Measurements from ENCODE around the gene CAPN10. TPM values are rescaled to one million over a fixed set of nuclear protein-coding genes. Genes with fewer than 3 reads are reported as not detected.

Gene CAPN10
- polyA plus RNA-seq, 4 donors: 20.5 to 41.1 (median 20.8) TPM

DNA sequence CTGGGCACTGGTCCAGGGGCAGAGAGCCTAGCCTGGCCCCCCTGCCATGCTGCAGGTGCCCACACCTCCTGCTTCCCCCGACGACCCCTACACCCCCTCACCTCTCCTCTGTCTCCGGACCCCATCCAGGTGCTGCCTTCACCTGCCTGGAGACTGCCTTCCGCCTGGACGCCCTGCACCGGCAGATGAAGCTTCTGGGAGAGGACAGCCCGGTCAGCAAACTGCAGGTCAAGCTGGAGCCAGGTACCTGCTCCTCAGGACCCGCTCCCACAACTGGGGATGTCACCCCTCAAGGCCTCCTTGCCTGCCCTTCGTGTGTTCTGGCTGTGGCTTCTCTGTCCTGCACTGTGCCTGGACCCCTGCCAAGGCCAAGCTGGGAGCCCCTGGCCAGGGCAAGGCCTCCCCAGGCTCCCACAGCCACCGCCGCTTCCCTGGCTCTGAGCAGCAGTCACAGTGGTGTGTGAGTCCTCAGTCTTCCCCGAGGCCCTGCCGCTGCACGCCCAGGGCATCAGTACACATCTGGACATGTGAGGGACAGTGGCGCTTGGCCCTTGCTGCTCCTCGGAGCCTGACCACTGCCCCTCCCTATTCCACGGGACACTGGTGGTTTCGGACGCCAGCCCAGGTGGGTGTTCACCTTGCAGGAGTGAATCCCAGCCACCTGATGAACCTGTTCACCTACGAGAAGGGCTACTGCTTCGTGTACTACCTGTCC lies 12.0 kb upstream of the CAPN10 start:
- no peak for DNase-seq (ENCODE audit: low read depth in 4 of 4, low spot score in 3 of 4)

DNA sequence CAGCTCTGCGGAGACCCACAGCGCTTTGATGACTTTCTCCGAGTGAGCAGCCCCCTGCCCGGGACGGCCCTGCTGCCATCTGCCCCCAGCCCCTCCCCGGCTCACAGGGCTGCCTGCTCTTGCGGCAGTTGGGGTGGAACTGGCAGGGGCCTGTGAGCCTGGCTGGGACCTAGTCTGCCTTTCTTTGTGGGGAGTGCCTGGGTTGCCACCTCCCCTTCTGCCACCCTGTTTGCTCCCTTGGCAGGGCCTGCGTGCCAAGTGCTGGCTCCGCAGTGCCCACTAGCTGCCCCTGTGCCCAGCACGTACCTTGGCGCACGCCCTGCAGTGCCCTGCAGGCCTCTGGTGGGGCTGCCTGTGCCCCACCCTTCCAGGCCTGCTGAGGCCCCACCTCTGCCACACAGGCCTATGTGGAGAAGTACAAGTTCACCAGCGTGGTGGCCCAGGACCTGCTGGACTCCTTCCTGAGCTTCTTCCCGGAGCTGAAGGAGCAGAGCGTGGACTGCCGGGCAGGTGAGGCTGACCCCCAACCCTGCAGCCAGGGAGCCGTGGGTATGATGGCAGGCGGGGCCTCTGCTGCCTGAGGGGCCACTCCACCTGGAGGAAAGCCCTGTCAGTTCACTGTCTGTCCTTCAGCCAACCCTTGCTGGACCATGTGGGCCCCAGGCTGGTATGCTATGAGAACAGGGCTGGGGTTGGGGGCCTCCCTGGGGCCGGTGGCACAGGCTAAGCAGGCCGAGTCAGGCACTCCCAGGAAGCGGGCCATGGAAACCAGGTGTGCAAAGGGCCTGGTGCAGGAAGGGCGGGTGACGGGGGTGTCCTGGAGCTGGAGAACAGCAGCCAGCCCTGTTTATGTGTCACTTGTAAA lies 11.2 kb upstream of the CAPN10 start:
- no peak for DNase-seq (ENCODE audit: low read depth in 4 of 4, low spot score in 3 of 4)

DNA sequence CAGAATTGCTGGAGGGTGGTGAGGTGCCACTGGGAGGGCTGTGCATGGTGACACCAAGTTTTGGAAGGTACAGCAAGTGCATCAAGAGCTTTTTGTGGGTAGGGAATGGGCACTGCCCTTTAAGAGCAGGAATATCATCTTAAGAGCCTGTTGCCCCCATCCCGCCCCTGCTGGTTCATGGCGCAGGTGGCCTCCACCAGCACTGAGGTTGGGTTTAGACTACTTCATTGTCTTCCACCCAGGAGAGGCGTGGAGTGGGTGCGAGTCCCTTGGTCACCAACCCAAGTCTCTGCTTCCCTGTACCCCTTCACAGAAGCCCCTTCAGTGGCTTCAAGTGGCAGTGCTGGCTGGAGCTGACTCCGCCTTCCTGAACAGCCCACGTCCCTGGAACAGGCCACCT lies 10.5 kb upstream of the CAPN10 start:
- no peak for DNase-seq (ENCODE audit: low read depth in 4 of 4, low spot score in 3 of 4)

DNA sequence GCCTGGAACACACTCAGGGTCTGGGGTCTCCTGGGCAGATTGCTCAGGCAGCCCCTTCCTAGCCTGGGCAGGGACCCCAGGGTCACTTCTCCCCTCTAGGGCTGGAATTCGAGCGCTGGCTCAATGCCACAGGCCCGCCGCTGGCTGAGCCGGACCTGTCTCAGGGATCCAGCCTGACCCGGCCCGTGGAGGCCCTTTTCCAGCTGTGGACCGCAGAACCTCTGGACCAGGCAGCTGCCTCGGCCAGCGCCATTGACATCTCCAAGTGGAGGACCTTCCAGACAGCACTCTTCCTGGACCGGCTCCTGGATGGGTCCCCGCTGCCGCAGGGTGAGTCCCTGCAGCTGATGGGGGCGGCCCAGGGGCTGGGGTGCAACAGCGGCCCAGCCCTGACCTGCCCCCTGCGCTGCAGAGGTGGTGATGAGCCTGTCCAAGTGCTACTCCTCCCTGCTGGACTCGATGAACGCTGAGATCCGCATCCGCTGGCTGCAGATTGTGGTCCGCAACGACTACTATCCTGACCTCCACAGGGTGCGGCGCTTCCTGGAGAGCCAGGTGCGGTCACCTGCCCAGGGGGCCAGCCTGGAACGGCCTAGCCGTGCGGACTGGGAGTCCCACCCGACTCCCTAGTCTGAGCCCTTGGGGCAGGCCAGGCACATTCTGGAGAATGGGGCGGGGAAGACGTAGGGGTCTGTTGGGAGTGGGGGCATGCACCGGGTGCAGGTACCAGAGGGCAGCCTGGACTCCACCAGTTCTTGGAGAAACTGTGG lies 9.9 kb upstream of the CAPN10 start:
- no peak for DNase-seq (ENCODE audit: low read depth in 4 of 4, low spot score in 3 of 4)

DNA sequence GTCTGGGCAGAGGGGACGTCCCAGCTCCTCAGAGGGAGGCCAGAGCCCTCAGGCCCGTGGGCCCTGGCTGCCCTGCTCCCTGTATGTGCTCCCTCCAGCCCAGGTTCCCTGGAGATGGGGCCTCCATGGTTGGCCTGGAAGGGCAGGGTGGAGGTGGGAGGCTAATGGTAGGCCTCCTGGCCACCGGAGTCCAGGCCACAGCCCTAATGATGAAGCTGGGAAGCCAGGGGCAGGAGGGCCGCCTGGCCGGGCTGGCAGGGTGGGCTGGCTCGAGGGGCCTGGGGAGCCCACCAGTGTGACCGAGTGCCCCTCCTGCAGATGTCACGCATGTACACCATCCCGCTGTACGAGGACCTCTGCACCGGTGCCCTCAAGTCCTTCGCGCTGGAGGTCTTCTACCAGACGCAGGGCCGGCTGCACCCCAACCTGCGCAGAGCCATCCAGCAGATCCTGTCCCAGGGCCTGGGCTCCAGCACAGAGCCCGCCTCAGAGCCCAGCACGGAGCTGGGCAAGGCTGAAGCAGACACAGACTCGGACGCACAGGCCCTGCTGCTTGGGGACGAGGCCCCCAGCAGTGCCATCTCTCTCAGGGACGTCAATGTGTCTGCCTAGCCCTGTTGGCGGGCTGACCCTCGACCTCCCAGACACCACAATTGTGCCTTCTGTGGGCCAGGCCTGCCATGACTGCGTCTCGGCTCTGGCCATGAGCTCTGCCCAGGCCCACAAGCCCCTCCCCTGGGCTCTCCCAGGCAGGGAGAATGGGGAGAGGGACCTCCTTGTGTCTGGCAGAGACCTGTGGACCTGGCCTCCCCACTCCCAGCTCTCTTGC lies 9.0 kb upstream of the CAPN10 start:
- no peak for DNase-seq (ENCODE audit: low read depth in 4 of 4, low spot score in 3 of 4)

DNA sequence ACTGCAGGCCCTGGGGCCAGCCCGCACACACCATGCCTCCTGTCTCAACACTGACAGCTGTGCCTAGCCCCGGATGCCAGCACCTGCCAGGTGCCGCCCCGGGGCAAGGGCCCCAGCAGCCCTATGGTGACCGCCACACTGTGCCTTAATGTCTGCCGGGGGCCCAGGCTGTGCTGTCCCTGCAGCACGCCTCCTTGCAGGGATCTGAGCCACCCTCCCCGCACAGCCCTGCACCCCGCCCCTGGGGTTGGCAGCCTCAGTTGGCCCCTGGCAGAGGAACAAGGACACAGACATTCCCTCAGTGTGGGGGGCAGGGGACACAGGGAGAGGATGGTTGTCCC lies 8.5 kb upstream of the CAPN10 start:
- no peak for DNase-seq (ENCODE audit: low read depth in 4 of 4, low spot score in 3 of 4)

DNA sequence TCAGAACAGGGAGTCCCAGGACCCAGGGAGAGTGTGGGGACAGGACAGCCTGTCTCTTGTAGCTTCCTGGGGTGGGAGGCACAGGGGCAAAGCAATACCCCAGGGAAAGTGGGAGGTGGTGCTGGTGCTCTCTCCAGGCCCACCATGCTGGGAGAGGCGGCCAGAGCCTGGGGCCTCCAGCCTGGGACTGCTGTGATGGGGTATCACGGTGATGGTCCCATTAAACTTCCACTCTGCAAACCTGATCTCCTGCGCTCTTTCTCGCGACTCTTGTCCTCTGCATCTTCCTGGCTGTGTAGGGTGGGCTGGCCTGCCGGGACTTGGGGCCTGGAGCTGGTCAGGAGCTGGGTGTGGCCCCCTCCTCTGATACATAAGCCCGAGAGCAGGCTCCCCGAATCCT lies 8.0 kb upstream of the CAPN10 start:
- no peak for DNase-seq (ENCODE audit: low read depth in 4 of 4, low spot score in 3 of 4)

DNA sequence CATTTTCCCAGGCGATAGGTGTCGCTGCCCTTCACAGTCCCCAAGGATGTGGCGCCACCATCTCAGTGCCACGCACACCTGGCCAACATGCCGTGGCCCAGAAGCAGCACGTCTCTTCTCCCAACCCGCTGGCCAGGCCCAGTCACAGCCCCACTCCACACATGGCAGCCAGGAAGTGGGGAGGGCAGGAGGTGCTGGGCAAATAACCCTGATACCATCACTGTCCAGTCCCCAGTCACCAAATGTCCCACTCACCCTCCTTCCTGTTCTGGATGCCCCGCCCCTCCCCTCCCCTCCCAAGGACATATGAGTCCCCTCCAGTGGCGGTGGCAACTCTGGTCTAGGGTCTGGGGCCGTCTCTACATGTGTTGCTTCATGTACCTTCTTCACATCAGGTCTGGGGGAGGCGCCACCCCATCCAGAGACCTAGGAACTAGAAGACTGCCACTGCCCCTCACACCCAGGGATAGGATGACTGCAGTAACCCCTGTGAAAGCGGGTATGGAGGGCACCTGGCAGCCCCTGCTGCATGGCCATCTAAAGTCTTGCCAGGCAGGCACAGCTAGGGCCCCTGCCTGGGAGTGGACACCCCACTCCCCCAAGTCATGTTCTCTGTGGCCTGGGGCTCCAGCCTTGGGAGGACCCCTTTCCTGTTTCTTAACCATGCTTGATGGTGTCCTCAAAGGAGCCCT lies 7.3 kb upstream of the CAPN10 start:
- DNase-seq (ENCODE audit: low read depth in 4 of 4, low spot score in 3 of 4): no peak

DNA sequence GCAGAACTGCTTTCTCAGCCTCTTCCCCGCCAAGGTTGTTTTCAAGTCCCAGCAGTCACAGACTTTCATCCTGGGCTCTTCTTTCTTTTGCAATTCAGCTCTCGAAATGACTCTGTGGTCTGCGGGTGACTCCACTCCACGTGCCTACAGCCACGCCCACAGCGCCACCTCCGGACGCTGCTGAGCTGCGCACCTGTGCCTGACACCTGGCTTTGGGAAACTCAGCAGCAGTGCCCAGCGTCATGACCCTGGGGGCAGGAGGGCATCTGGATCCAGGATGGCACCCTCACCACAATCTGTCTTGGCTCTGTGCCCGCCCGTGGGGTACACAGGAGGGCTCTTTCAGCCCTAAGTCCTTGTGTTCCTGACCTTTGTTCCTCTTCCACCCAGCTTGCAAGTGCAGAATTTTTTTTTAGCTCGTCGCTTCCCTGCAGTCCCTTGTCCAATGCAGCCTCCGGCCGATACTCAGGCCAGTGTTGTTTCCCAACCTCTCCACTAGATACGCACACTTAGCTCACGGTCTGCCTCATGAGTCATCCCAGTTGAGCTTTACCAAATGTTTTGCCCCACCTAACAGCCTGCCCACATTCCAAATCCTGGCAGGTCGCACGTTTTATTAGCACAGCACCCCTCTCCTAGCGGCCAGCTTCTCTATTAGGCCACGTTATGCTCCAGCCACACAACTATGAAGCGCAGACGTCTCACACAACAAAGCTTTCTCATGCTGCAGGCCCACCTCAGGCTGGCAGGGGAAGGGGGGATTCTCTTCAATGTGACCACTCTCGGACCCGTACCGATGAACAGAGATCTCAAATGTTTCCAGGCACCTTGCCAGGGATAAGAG lies 6.5 kb upstream of the CAPN10 start:
- DNase-seq (ENCODE audit: low read depth in 4 of 4, low spot score in 3 of 4): no peak

DNA sequence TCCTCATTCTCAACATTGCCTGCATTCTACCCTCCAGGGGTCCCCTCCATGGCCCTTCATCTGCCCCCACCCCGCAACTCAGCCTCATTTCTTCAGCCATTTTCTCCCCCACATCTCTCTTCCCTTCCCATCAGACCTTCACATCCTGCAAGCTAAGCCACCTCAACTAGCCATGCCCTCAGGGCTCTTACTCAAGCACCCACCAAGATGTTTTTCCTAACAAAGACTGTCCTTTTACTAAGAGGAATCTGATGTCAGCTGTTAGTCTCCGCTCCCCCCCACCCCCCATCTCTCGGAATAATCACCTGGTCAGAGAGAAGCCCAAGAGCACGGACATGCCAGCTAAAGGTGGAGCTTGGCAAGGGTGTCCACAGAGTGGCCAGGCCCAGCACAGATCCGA lies 4.7 kb upstream of the CAPN10 start:
- DNase-seq (ENCODE audit: low read depth in 4 of 4, low spot score in 3 of 4): no peak

DNA sequence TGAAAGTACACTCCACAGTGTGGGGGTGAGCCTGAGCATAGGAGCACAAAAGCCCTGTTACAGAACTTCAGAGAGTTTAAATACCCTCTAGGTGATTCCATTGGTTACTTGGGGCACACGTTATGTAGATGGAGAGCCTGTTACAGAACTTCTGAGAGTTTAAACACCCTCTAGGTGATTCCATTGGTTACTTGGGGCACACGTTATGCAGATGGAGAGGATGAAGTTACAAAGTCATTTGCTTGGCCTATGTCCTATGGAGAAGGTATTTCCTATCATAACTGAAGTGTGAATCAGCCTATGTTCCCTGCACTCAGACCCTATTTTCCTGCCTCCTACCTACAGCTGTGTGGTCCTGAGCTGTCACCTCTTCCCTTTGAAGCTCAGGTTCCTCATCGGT lies 3.8 kb upstream of the CAPN10 start:
- DNase-seq (ENCODE audit: low read depth in 4 of 4, low spot score in 3 of 4): no peak

DNA sequence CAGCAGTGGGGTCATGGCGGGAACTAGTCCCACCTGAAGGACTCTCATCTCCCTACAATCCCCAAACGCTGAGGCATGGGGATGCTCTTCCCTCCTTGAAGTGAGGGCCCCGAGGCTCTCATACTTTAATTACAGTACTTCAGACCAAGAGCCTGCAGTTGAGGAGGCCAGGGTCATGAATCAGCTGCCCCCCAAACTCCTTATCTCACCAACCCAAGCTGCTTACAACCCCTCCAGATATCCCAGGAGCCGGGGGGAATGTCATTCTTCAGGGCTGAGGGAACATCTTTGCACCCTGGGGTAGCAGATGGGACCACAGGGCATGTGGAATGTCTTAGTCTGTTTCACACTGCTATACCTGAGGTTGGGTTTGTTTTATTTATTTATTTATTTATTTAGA lies 2.8 kb upstream of the CAPN10 start:
- DNase-seq (ENCODE audit: low read depth in 4 of 4, low spot score in 3 of 4): no peak

DNA sequence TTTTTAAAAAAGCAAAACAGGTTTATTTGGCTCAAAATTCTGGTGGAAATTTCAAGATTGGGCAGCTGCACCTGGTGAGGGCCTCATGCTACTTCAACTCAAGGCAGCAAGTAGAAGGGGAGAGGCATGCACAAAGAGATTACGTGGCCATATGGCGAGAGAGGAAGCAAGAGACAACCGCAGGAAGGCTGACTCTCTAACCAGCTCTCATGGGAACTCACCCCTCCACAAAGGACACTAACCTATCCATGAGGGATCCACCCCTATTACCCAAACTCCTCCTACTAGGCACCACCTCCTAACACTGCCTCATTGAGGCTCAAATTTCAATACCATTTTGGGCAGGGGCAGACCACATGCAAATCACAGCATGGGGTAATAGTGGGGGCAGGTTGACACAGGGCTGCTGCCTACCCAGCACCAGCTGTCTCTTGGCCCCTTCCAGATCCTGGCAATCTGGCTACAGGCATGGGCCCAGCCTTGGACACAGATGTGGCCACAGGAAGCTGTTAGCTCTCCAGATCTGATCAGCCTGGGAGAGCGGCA lies 2.0 kb upstream of the CAPN10 start:
- DNase-seq (ENCODE audit: low read depth in 4 of 4, low spot score in 3 of 4): no peak

DNA sequence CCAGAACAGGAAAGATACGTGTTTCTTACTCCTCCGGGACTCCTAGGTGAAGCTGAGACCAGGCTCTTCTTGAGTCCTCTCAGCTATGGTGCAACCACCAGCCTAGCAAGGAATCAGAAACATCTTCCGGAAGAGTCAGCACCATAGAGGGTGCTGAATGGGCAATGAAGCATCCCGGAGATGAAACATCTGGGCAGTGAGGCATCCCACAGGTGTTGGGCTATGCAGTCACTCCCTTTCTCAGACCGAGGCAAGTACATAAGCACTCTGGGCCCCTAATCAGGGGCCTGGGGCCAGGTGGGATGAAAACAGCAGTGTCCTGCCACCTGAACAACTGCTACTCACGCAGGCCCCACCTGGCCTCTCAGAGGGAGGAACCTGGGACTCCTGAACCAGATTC lies 1.4 kb upstream of the CAPN10 start:
- DNase-seq (ENCODE audit: low read depth in 4 of 4, low spot score in 3 of 4): no peak

DNA sequence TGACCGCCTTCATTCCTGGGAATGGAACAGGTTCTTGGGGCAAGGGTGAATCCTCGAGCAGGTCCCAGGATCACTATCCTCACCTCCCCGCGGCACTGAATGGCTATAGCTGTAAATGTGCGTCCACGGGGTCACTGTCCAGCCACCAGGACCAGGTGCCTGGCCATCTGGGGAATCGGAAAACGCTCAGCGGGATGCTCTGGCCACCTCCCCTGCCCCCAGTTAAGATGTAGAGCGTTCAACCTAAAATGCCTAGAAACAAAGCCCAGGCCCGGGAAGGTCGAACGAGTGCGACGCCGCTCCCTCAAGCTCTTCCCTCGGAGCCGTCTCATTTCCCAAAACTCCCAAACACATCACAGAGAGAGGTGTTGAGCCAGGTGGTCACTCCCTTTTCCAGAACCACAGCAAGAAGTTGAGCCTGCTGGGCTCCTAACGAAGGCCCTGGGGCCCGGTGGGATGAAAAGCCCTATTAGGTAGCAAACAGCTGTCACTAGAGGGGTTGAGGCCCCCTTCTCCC lies 795 bp upstream of the CAPN10 start:
- DNase-seq (ENCODE audit: low read depth in 4 of 4, low spot score in 3 of 4): no peak

DNA sequence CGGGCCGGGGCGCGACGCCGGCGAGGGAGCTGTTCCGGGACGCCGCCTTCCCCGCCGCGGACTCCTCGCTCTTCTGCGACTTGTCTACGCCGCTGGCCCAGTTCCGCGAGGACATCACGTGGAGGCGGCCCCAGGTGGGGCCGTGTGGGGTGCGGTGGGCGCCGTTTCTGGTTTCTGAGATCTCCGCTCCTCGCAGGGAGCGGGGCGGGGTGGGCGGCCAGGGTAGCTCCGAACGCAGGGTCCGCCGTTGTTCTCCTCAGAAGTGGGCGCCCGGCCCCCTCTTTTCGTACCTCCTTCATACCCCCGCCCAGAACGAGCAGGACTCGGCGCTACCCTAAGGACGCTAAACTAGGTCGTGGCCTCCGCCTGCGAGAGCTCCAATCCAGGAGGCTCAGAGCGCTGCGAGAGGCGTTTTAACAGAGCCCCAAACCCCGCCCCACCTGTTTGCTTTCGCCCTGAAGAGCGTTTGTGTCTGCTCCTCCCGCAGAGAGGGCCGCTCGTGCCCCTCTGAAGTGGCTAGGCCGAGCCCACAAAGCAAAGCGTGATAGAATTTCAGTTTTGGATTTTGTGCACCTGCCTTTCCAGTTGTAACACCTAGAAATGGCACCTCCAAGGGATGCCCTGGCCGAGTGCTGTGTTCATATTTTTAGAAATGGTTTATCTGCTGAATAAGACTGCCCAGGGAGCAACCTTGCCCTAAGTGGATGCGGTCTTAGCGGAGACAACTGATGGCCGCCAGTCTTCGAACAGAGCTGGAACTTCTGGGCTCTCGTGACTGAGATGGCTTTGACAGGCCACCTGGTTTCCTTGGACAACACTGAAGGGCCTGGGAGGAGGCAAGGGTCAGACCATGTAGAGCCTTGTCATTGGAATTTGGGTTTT lies 626 bp downstream of the CAPN10 start:
- DNase-seq (ENCODE audit: low read depth in 4 of 4, low spot score in 3 of 4): no peak

DNA sequence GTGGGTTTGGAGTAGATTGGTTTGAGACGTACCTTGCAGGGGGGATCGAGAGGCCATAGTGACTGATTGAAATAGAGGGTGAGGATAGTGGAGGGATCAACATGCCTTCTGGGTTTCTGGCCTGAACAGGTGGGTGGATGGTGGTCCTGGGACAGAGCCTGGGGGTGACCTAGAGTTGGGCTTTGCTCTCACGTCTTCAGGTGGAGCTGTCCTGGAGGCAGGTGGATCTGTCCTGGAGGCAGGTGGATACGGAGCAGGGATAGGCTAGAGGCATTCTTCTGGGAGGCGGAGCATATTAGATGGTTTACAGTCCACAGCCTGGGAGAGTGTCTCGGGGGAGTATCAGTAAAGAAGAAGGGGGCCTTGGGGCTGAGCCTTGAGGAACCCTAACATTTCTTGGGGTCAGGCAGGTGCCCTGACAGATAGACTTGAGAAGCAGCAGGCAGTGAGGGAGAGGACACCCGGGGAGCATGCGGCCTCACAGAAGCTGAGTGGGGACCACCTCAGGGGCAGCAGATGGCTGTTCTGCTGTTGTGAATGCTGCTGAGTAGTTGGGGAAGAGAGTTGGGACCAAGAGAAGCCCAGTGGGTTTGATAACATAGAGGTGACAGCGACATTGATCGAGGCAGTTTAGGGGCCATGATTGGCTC lies 1.6 kb downstream of the CAPN10 start:
- DNase-seq (ENCODE audit: low read depth in 4 of 4, low spot score in 3 of 4): no peak

Data from left renal pelvis (tissue), 4 donors.